ENCODE results near the gene BEAN1. TPM values are rescaled to one million over a fixed set of nuclear protein-coding genes. Genes with fewer than 3 reads are reported as not detected.
"Not testable (repeated sequence)": the region's sequence is repeated elsewhere in the genome, so short reads cannot be mapped to it uniquely, and the experiment has no call there.

BEAN1 gene
- total RNA-seq, 1 donor: under 0.01 TPM

DNA sequence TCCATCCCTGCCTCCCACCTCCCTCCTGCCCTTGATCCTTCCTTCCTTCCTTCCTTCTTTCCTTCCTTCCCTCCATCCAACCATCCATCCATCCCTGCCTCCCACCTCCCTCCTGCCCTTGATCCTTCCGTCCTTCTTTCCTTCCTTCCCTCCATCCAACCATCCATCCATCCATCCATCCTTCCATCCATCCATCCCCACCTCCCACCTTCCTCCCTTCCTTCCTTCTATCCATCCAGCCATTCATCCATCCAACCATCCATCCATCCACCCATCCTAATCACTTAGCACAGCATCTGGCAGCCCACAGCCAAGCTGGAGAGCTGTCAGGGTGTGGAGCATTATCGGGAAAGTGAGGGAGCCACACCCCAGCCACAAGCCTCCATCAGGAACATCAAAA lies 68.3 kb downstream of the BEAN1 start:
- TF ChIP-seq, protein P1, sequence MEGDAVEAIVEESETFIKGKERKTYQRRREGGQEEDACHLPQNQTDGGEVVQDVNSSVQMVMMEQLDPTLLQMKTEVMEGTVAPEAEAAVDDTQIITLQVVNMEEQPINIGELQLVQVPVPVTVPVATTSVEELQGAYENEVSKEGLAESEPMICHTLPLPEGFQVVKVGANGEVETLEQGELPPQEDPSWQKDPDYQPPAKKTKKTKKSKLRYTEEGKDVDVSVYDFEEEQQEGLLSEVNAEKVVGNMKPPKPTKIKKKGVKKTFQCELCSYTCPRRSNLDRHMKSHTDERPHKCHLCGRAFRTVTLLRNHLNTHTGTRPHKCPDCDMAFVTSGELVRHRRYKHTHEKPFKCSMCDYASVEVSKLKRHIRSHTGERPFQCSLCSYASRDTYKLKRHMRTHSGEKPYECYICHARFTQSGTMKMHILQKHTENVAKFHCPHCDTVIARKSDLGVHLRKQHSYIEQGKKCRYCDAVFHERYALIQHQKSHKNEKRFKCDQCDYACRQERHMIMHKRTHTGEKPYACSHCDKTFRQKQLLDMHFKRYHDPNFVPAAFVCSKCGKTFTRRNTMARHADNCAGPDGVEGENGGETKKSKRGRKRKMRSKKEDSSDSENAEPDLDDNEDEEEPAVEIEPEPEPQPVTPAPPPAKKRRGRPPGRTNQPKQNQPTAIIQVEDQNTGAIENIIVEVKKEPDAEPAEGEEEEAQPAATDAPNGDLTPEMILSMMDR (IDR thresholded peaks at IDR 0.05; ENCODE audit: insufficient read depth, low read depth, low read length): no peak
- no peak for DNase-seq (ENCODE audit: low read depth)
- H3K4me3 ChIP-seq (ENCODE audit: low read depth, low read length): no peak overlapping the region

DNA sequence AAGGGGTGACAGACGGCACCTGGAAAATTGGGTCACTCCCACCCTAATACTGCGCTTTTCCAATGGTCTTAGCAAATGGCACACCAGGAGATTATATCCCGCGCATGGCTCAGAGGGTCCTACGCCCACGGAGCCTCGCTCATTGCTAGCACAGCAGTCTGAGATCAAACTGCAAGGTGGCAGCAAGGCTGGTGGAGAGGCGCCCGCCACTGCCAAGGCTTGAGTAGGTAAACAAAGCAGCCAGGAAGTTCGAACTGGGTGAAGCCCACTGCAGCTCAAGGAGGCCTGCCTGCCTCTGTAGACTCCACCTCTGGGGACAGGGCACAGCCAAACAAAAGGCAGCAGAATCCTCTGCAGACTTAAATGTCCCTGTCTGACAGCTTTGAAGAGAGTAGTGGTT lies 69.1 kb downstream of the BEAN1 start:
- not testable (repeated sequence) for H3K4me3 ChIP-seq (ENCODE audit: low read depth, low read length); DNase-seq (ENCODE audit: low read depth)

DNA sequence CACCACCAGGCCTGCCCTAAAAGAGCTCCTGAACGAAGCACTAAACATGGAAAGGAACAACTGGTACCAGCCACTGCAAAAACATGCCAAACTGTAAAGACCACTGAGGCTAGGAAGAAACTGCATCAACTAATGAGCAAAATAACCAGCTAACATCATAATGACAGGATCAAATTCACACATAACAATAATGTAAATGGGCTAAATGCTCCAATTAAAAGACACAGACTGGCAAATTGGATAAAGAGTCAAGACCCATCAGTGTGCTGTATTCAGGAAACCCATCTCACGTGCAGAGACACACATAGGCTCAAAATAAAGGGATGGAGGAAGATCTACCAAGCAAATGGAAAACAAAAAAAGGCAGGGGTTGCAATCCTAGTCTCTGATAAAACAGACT lies 70.8 kb downstream of the BEAN1 start:
- H3K4me3 ChIP-seq (ENCODE audit: low read depth, low read length); DNase-seq (ENCODE audit: low read depth): not testable (repeated sequence)

DNA sequence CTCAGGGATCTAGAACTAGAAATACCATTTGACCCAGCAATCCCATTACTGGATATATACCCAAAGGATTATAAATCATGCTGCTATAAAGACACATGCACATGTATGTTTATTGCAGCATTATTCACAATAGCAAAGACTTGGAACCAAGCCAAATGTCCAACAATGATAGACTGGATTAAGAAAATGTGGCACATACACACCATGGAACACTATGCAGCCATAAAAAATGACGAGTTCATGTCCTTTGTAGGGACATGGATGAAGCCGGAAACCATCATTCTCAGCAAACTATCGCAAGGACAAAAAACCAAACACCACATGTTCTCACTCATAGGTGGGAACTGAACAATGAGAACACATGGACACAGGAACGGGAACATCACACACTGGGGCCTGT lies 74.5 kb downstream of the BEAN1 start:
- H3K4me3 ChIP-seq (ENCODE audit: low read depth, low read length); DNase-seq (ENCODE audit: low read depth): not testable (repeated sequence)

DNA sequence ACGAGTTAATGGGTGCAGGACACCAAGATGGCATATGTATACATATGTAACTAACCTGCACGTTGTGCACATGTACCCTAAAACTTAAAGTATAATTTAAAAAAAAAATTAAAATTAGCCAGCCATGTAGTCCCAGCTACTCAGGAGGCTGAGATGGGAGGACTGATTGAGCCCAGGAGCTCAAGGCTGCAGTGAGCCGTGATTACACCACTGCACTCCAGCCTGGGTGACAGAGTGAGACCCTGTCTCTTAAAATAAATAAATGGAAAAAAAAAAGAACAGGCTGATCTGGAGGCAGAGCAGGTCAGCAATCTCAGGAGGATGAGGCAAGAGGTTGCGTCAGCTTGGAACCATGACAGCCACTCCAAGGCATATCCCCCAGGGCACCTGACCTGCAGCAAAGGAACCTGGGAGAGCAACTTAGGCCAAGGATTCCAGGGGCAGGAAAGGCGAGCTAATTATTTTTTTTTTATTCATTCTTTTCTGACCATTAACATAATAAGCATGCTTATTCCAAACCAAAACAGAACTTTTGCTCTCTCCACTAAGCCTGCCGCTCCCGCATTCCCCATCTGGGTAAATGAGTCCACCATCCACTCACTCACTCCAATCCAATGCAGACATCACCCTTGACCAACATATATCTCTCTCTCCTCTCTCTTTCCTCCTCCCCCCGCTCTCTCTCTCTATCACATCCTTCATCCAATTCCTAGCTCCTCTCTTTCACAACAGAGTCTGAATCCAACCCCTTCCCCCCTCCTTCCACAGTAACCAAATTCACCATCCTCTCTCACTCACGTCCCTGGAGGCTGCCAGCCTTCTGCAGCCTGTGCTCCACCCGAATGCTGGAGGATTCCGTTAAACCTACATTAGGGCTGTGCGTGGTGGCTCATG lies 75.2 kb downstream of the BEAN1 start:
- DNase-seq (ENCODE audit: low read depth): peak; percentile 72
- TF ChIP-seq, protein P1 (IDR thresholded peaks at IDR 0.05; ENCODE audit: insufficient read depth, low read depth, low read length): no peak
- H3K4me3 ChIP-seq (ENCODE audit: low read depth, low read length): no peak overlapping the region

DNA sequence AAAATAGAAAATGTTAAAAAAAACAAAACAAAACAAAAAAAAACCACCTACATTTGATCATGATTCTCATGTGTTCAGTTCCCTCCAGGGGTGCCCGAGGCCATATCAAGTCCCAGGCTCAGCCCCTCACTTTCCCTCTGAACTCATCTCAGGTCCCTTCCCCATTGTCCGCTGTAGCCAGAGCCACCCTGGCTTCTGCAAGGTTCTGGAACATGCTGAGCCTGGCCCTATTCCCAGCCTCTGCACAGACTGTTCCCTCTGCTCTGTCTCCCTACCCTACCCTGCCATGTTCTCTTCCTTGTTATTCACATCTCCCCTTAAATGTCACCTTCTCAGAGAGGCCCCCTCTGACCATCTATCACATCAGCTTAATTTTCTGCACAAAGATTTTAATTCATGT lies 75.9 kb downstream of the BEAN1 start:
- DNase-seq (ENCODE audit: low read depth): no peak
- TF ChIP-seq, protein P1 (IDR thresholded peaks at IDR 0.05; ENCODE audit: insufficient read depth, low read depth, low read length): no peak
- no peak overlapping the region for H3K4me3 ChIP-seq (ENCODE audit: low read depth, low read length)

DNA sequence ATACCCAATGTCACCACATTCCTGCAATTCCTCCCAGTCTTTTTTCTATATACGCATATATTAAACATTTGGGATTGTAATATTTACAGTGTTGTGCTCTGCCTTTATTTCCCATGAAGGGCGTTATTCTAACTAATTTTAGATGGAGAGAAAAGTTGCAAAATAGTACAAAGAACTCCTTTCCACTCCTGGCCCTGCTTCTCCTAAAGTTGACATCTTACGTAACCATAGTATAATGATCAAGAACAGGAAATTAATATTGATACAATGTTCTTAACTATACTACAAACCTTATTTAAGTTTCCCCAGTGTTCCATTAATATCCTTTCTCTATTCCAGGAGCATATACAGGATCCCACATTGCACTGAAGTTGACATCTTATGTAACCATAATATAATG lies 76.5 kb downstream of the BEAN1 start:
- no peak for DNase-seq (ENCODE audit: low read depth)
- H3K4me3 ChIP-seq (ENCODE audit: low read depth, low read length): no peak overlapping the region
- TF ChIP-seq, protein P1 (IDR thresholded peaks at IDR 0.05; ENCODE audit: insufficient read depth, low read depth, low read length): no peak

DNA sequence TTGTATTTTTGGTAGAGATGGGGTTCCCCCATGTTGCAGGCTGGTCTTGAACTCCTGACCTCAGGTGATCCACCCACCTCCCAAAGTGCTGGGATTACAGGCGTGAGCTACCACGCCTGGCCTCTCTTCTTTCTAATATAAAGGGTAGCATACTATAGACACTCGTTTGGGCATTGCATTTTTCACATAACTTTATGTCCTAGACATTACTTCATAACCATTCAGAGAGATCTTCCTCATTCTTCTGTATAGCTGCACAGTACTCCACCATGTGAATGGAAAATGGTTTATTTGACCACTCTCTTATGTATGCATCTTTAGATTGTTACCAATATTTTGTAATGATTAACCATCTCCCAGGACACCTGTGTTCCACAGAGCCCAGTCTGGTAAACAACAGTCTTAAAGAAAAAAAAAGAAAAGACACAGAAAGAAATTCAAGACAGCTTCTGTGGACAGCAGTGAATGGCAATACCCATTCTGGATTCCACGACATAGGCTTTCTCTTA lies 80.7 kb downstream of the BEAN1 start:
- TF ChIP-seq, protein P1 (IDR thresholded peaks at IDR 0.05; ENCODE audit: insufficient read depth, low read depth, low read length): no peak
- DNase-seq (ENCODE audit: low read depth): no peak
- no peak overlapping the region for H3K4me3 ChIP-seq (ENCODE audit: low read depth, low read length)

Data from fibroblast of villous mesenchyme (primary cell).